Gastroesophageal sphincter (tissue), 3 donors: ENCODE measurements around the gene SPATA16.

Experiments
- POLR2A ChIP-seq, 2 donors: fragments of 450-650 bp; IDR thresholded peaks; one replicate each; pipeline ENCODE4 v1.6.1; 2017; ENCODE audit warnings: antibody characterized with exemption in 2 of 2, mild to moderate bottlenecking in 2 of 2, moderate library complexity in 1 of 2
- TF ChIP-seq, protein P1 (sequence below), 4 experiments: fragments of 200-600 bp in 2 of 4; fragments of 450-650 bp in 2 of 4; sonication (generic) in 1 of 4; IDR thresholded peaks; one replicate each; pipeline ENCODE4 v1.5.1; 2017 to 2019; ENCODE audit warnings: antibody characterized with exemption in 4 of 4, mild to moderate bottlenecking in 2 of 4, moderate library complexity in 2 of 4

DNA sequence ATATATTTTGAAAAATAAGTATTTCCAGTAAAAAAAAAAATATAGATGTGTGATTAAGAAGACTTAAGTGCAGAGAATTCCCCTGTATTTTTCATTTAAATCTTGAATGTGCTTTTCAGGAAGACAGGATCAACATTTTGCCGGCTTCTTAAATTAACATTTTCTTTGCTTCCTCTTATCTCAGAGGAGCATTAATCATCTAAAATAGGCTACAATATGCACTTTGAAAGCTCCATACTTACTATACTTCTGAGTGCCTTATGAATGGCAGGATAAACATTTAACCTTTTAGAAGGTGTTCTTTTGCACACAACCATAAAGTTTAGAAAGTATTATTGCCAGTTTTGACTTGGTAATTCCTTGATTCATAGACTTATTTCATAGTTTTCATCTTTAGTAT is 226.2 kb downstream of the SPATA16 start:
- TF ChIP-seq, protein P1, sequence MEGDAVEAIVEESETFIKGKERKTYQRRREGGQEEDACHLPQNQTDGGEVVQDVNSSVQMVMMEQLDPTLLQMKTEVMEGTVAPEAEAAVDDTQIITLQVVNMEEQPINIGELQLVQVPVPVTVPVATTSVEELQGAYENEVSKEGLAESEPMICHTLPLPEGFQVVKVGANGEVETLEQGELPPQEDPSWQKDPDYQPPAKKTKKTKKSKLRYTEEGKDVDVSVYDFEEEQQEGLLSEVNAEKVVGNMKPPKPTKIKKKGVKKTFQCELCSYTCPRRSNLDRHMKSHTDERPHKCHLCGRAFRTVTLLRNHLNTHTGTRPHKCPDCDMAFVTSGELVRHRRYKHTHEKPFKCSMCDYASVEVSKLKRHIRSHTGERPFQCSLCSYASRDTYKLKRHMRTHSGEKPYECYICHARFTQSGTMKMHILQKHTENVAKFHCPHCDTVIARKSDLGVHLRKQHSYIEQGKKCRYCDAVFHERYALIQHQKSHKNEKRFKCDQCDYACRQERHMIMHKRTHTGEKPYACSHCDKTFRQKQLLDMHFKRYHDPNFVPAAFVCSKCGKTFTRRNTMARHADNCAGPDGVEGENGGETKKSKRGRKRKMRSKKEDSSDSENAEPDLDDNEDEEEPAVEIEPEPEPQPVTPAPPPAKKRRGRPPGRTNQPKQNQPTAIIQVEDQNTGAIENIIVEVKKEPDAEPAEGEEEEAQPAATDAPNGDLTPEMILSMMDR (IDR thresholded peaks at IDR 0.05), result no peak
- TF ChIP-seq POLR2A (IDR thresholded peaks at IDR 0.05), result no peak
